ENCODE data around the gene MCRIP1. TPM values are rescaled to one million over a fixed set of nuclear protein-coding genes. Genes with fewer than 3 reads are reported as not detected.

The MCRIP1 gene
- total and polyA plus RNA-seq, 2 of the 13 experiments (the other 11 are each of a cell fraction or from before 2014, with no cell fraction given): 79.7 to 84.9 TPM

DNA sequence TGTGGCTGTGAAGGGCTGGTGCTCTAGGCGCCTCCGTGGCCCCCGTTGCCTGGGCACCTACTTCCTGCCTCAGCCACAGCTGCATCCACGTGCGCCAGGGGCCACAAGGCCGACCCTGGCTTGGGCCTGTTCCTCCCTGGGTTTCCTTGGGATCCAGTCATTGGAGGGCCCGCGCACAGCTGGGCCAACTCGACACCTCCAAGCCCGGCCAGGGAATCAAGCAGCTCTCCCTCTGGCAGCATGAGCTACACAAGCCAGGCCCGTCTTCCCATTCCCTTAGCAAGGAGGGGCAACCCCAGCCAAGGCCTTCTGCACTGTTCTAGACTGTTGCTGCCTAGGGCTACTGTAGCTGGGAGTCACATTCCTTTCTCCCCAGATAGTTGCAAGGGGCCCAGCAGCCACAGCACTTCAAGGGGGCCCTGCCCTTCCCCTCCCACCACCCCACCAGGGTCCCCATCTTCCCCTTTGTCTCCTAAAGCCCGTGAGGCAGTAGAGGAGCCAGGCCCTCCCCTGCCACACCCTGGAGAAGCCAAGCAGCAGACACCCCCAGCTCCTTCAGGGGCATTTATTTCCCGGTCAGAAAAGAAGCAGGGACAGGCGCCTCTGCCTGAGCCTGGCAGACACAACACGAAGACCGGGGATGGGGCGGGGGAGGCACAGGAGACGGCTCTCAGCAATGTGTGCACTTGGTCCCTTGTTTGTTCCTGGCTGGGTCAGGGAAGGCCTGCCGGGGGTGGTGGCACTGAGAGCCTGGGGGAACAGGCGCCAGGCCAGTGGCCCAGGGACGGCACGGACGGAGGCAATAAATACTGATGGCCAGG, 34.3 kb upstream of the MCRIP1 start (continued):
- TF ChIP-seq, protein P1, sequence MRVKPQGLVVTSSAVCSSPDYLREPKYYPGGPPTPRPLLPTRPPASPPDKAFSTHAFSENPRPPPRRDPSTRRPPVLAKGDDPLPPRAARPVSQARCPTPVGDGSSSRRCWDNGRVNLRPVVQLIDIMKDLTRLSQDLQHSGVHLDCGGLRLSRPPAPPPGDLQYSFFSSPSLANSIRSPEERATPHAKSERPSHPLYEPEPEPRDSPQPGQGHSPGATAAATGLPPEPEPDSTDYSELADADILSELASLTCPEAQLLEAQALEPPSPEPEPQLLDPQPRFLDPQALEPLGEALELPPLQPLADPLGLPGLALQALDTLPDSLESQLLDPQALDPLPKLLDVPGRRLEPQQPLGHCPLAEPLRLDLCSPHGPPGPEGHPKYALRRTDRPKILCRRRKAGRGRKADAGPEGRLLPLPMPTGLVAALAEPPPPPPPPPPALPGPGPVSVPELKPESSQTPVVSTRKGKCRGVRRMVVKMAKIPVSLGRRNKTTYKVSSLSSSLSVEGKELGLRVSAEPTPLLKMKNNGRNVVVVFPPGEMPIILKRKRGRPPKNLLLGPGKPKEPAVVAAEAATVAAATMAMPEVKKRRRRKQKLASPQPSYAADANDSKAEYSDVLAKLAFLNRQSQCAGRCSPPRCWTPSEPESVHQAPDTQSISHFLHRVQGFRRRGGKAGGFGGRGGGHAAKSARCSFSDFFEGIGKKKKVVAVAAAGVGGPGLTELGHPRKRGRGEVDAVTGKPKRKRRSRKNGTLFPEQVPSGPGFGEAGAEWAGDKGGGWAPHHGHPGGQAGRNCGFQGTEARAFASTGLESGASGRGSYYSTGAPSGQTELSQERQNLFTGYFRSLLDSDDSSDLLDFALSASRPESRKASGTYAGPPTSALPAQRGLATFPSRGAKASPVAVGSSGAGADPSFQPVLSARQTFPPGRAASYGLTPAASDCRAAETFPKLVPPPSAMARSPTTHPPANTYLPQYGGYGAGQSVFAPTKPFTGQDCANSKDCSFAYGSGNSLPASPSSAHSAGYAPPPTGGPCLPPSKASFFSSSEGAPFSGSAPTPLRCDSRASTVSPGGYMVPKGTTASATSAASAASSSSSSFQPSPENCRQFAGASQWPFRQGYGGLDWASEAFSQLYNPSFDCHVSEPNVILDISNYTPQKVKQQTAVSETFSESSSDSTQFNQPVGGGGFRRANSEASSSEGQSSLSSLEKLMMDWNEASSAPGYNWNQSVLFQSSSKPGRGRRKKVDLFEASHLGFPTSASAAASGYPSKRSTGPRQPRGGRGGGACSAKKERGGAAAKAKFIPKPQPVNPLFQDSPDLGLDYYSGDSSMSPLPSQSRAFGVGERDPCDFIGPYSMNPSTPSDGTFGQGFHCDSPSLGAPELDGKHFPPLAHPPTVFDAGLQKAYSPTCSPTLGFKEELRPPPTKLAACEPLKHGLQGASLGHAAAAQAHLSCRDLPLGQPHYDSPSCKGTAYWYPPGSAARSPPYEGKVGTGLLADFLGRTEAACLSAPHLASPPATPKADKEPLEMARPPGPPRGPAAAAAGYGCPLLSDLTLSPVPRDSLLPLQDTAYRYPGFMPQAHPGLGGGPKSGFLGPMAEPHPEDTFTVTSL (CRISPR knock-in tag; IDR thresholded peaks at IDR 0.05; ENCODE audit: borderline replicate concordance): no peak
- TF ChIP-seq ZFP36L1 (CRISPR knock-in tag; IDR thresholded peaks at IDR 0.05) (0 out of 2 replicates have a peak, but pooled peaks have one; percentile 69), SALL2 (CRISPR knock-in tag; IDR thresholded peaks at IDR 0.05) (no peak; the same call in 1 of the 2 replicates), ZC3H4 (CRISPR knock-in tag; IDR thresholded peaks at IDR 0.05; ENCODE audit: borderline replicate concordance) (peak; percentile 82; the same call in 1 of the 2 replicates), MEIS1 (CRISPR knock-in tag; IDR thresholded peaks at IDR 0.05; ENCODE audit: borderline replicate concordance) (peak; percentile 89; the same call in 1 of the 2 replicates), NFRKB (IDR thresholded peaks at IDR 0.05) (no peak), NPAS2 (CRISPR knock-in tag; IDR thresholded peaks at IDR 0.05; ENCODE audit: borderline replicate concordance) (no peak), GLI4 (CRISPR knock-in tag; IDR thresholded peaks at IDR 0.05; ENCODE audit: borderline replicate concordance) (peak; percentile 73; the same call in 1 of the 2 replicates), ZNF124 (CRISPR knock-in tag; IDR thresholded peaks at IDR 0.05) (no peak)
- TF ChIP-seq, protein P2, sequence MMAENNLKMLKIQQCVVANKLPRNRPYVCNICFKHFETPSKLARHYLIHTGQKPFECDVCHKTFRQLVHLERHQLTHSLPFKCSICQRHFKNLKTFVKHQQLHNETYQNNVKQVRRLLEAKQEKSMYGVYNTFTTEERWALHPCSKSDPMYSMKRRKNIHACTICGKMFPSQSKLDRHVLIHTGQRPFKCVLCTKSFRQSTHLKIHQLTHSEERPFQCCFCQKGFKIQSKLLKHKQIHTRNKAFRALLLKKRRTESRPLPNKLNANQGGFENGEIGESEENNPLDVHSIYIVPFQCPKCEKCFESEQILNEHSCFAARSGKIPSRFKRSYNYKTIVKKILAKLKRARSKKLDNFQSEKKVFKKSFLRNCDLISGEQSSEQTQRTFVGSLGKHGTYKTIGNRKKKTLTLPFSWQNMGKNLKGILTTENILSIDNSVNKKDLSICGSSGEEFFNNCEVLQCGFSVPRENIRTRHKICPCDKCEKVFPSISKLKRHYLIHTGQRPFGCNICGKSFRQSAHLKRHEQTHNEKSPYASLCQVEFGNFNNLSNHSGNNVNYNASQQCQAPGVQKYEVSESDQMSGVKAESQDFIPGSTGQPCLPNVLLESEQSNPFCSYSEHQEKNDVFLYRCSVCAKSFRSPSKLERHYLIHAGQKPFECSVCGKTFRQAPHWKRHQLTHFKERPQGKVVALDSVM (CRISPR knock-in tag; IDR thresholded peaks at IDR 0.05): no peak
- TF ChIP-seq, protein P3, sequence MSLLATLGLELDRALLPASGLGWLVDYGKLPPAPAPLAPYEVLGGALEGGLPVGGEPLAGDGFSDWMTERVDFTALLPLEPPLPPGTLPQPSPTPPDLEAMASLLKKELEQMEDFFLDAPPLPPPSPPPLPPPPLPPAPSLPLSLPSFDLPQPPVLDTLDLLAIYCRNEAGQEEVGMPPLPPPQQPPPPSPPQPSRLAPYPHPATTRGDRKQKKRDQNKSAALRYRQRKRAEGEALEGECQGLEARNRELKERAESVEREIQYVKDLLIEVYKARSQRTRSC (CRISPR knock-in tag; IDR thresholded peaks at IDR 0.05; ENCODE audit: low read depth): peak; percentile 64; the same call in 1 of the 2 replicates
- TF ChIP-seq, protein P4, sequence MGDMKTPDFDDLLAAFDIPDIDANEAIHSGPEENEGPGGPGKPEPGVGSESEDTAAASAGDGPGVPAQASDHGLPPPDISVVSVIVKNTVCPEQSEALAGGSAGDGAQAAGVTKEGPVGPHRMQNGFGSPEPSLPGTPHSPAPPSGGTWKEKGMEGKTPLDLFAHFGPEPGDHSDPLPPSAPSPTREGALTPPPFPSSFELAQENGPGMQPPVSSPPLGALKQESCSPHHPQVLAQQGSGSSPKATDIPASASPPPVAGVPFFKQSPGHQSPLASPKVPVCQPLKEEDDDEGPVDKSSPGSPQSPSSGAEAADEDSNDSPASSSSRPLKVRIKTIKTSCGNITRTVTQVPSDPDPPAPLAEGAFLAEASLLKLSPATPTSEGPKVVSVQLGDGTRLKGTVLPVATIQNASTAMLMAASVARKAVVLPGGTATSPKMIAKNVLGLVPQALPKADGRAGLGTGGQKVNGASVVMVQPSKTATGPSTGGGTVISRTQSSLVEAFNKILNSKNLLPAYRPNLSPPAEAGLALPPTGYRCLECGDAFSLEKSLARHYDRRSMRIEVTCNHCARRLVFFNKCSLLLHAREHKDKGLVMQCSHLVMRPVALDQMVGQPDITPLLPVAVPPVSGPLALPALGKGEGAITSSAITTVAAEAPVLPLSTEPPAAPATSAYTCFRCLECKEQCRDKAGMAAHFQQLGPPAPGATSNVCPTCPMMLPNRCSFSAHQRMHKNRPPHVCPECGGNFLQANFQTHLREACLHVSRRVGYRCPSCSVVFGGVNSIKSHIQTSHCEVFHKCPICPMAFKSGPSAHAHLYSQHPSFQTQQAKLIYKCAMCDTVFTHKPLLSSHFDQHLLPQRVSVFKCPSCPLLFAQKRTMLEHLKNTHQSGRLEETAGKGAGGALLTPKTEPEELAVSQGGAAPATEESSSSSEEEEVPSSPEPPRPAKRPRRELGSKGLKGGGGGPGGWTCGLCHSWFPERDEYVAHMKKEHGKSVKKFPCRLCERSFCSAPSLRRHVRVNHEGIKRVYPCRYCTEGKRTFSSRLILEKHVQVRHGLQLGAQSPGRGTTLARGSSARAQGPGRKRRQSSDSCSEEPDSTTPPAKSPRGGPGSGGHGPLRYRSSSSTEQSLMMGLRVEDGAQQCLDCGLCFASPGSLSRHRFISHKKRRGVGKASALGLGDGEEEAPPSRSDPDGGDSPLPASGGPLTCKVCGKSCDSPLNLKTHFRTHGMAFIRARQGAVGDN (CRISPR knock-in tag; IDR thresholded peaks at IDR 0.05): peak; percentile 56
- TF ChIP-seq, protein P5, sequence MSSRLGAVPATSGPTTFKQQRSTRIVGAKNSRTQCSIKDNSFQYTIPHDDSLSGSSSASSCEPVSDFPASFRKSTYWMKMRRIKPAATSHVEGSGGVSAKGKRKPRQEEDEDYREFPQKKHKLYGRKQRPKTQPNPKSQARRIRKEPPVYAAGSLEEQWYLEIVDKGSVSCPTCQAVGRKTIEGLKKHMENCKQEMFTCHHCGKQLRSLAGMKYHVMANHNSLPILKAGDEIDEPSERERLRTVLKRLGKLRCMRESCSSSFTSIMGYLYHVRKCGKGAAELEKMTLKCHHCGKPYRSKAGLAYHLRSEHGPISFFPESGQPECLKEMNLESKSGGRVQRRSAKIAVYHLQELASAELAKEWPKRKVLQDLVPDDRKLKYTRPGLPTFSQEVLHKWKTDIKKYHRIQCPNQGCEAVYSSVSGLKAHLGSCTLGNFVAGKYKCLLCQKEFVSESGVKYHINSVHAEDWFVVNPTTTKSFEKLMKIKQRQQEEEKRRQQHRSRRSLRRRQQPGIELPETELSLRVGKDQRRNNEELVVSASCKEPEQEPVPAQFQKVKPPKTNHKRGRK (CRISPR knock-in tag; IDR thresholded peaks at IDR 0.05): no peak
